Measurements from ENCODE around the gene KCTD10.
"Not testable (repeated sequence)": the region's sequence is repeated elsewhere in the genome, so short reads cannot be mapped to it uniquely, and the experiment has no call there.

KCTD10 gene

DNA sequence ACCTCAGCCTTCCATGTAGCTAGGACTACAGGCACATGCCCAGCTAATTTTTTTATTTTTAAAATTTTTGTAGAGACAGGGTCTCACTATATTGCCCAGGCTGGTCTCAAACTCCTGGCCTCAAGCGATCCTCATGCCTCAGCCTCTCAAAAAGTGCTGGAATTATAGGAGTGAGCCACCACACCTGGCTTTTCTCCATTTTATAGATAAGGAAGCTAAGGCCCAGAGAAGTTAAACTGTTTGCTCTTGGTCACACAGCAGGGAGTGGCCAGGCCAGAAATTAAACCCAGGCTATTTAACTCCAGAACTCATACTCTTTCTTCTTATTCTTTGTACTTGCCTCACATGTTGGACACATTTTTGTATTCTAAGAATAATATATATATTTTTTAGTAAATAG lies 16.8 kb upstream of the KCTD10 start:
- no peak for DNase-seq

DNA sequence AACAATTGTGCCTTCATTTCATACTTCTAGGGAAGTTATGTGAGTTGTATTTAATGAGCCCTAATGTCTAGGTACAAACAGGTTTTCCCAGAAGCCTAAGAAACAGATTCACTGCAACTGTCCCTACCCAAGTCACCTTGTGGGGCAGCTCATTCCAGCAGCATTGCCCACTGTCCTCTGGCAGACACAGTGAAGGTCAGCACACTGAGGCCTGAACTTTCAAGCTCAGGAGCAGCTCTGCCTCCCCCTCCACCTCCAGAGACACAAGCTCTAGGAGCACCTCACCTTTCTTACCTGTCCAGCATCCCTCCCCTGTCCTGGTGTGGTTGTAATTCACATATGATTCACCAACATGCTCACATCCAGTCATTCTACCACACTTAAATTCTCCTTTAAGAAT lies 16.0 kb upstream of the KCTD10 start:
- DNase-seq: no peak

DNA sequence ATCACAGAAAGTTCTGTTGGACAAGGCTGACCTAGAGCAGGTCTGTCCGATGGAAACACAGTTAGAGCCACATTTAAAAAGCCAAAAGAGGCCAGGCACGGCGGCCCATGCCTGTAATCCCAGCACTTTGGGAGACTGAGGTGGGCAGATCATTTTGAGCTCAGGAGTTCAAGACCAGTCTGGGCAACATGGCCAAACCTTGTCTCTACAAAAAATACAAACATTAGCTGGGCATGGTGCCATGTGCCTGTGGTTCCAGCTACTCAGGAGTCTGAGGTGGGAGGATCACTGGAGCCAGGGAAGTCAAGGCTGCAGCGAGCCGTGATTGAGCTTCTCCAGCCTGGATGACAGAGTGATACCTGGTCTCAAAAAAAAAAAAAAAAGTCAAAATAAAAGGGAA lies 15.3 kb upstream of the KCTD10 start:
- DNase-seq: no peak

DNA sequence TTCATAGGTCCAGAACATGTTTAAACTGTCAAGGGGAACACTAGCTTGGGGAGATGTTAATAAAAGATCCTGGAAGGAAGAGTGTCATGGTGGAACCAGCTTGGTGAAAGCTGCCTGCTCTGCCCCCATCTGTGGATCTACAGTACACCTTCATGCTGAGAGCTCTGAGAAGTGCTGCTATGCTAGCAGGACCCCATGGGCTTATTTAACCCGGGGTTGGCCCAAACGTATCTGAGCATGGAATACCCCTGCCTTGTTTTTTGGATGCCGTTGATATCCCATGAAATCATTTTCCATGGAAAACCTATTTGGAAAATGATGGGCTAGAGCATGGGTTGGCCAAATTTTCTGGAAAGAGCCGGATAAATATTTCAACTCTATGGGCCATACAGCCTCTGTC lies 14.6 kb upstream of the KCTD10 start:
- DNase-seq: no peak

DNA sequence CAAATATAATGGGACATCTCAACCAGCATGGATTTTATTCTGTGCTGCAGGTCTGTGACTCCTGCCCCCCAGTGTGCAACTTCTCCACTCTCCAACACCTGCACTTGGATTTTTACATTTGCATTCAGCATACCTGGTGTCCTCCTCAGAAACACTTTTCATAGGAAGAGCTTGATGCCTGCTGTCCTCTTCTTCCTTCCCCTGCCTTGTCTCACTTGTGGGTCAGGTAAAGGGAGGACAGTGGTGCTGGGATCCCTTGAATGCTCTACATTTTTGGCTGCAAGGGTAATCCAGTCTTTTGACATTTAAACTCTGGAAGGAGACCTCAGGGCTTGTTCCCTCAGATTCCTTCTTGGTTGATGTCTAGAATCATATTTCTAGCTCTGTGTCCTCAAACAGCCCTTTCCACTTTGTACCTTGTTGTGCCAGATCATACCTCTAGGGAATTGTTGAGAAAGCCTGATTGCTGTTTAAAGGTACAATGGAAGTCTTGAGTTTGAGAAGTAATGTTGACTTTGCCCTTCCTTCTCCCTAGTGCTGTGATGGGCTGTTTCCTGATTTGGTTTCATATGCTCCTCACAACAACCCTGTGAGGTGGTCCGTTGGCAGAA lies 13.0 kb upstream of the KCTD10 start:
- DNase-seq: no peak

DNA sequence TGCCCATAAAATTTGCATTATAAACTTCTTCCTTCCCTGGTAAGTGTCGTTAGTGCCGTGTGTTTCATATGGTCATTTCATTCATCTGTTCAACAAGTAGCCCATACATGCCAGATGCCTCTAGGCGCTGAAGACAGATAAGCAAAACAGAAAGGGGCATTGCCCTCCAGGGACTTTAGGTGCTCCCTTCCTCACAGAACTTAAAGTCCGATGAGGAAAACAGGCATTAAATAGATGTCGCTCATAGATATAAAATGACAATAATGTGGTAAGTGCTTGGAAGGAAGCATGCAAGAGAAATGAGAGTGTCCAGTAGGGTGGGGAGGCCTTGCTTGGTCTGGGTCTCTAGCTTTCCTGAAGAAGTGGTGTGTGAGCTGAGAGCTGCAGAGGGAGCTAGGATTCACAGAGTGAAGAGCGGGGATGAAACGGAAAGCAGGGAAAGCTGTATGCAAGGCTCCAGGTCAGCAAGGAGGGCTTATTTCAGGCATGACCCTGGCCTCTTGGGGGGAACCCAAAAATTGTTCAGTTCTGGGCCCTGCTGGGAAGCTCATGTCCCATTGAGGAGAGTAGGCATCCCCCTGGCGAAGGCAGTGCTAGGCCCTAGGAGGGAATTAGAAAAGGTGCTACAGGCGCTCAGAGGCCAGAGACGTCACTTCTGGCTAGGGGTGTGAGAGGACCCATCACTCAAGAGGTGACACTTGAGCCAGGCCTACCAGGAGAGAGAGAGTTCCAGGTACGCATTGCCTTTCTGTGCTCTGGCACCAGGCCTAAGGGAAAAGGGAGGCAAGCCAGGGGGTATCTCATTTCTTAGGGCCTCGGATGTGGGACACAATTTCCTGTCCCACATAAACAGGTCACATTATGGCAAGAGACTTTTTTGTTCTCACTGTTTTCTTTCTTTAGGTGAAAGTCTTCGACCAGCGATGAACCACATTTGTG lies 12.2 kb upstream of the KCTD10 start:
- no peak for DNase-seq

DNA sequence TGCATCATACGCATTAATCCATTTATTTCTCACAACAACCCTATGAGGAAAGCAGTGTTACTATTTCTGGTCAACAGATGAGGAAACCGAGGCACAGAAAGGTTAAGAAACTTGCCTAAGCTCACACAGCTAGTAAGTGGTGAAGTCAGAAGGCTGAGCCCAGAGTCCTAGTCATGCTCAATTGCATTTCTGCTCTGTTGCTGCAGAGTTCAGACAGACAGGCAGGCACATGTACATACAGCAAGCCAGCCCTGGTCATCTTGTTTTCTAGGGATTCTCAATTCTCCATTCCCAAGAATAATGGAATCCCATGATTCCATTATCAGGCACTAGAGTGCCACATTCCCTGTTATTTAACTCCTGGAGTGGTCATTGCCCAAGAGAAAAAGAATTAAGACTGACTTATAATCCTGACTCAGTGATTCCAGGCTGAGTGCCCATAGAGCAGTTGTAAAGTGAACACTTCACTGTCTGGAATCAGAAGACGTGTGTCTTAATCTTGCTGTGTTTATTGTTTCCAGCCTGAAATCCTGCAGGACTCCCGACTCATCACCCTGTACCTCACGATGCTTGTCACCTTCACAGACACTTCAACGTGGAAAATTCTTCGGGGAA lies 11.1 kb upstream of the KCTD10 start:
- DNase-seq: no peak

DNA sequence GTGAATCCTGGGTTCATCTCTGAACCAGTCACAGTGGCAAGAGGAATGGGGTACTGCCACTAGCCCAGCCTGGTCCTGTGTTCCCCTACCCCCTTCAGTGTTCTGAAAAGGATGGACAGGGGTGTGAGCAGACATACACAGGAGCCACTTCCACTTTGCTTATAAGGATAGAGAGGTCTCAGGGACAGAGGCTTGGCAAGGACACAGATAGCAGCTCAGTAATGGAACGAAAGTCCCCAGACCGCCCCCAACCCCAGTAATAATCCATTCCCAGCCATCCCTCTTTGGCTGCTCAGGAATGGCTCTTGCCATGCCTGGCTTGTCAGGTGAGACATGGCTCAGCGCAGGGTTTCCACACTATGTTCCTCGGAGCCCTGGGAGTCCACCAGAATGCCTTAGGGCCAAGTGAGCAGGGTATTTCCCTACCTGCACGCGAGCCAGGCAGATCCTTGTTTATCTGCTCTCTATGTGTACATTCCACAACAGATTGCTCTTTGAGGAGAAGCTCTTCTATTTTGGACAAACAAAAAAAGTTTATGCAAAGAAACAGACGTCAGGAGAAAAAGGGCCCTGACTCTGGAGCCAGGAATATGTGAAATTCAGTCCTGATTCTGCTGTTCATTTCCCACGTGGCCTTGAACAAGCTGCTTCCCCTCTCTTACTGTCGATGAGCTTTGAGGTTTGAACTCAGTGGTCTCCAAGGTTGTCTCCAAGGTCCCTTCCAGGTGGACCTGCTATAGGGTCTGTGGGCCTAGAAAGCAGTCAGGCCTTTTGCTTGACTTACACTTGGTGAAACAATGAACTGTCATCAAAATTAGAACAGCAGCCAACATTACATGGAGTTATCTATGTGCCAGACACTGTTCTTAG lies 10.3 kb upstream of the KCTD10 start:
- DNase-seq: no peak

DNA sequence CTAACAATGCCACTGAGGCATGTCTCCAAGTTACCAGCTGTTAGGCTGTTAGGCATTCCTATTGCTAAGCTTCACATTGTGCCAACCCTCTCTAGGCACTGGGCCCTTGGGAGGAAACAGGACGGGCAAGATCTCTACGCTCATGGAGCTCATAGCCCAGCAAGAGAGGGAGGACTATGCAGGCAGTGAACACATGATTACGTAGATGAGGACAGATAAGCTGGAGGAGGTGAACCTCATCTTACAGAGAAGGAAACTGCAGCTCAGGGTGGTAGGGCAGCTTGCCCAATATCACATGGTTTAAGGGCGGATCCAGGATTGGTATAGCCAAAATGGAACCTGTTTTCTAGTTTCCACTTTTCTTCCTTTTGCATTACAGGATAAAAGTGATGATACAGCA lies 8.1 kb upstream of the KCTD10 start:
- no peak for DNase-seq

DNA sequence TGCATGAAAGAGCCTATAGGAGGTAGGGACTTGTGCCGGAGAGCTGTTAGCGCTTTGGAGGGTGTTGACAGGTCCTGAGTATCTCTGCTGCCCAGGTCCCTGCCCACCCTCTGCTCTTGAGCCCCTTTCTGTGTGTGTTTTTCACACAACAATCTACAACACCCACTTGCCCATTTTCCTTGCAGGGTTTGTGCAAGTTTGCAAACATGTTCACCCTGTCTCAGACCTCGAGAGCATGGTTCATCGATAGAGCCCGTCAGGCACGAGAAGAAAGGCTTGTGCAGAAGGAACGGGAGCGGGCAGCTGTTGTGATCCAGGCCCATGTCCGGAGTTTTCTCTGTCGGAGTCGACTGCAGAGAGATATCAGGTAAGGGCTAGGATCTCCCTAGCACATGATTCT lies 6.2 kb upstream of the KCTD10 start:
- DNase-seq: no peak

DNA sequence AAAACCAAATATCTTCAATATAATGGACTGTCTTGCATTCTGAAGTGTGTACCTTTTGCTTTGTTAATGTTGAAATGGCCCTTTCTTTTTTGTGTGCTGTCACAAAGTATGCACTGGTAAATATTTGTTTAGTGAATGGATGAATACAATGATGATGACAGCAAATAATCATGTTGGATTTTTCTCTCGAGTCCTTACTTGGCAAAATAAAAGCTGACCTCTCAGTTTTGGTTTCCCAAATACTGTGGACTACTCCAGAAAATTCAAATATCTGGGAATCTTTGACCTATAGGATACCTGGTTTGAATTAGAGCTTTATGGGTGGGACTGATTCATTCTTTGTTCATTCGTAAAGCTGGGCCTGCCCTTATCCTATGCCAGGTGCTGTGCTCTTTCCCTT lies 5.8 kb upstream of the KCTD10 start:
- DNase-seq: no peak

DNA sequence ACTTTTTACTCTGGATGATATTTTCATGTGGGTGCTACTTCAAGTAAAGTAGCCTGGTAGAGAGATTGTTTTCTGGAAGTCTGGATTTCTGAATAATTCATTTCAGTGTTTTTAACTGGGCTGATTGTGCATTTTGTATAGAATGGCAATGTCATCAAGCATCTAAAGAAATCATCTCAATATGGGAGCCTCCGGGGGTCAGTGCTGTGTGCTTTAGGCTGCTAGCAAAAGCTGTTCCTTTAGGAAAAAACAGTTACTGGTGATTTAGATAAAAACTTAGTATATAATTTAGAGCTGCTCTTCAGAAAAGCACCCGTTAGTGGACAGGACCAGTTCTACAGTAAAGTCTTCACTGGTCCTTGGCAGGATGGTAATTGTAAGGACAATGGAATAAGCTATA lies 5.4 kb upstream of the KCTD10 start:
- no peak for DNase-seq

DNA sequence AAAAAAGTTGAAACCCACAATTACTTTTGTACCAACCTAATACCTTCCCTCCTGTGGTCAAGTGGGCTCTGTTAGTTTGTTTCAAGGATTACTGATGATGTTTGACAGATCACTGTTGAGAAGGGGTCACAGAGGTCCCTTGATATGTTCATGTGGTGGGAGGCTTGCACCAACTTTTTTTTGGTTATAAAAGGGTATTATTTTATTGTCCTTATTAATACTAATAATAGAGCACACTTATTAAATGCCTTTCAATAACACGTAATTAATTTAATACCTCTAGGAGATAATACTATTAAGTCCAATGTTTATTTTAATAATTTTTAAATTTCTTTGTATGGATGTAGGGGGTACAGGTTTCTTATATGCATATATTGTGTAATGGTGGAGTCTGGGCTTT lies 4.8 kb upstream of the KCTD10 start:
- DNase-seq: no peak

DNA sequence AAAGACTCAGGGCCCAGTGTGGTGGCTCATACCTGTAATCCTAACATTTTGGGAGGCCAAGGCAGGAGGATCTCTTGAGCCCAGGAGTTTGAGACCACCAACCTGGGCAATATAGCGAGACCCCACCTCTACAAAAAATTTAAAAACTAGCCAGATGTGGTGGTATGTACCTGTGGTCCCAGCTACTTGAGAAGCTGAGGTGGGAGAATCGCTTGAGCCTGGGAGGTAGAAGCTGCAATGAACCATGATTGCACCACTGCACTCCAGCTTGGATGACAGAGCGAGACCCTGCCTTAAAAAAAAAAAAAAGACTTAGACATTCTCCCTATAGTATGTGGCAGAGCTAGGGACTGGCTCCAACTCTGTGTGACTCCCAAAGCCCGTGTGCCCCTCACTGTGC lies 3.3 kb upstream of the KCTD10 start:
- no peak for DNase-seq

DNA sequence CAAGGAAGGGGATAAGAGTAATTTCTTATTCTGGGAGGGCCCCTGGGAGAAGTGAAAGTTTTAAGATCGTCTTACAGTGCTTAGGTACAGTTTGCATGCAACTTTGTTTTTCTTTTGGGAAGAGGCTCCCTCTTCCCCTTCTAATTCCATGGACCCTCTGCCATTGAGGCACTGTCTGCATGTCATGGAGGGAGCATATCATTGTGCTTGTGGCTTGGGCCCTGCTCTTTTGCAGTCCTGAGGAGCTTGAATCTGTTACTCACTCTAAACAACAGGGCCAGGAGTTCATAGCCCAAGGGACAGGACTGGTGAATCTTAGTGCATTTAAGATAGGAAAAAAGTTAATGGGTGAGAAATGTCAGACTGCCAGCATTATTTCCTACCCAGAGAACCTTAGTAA lies 2.7 kb upstream of the KCTD10 start:
- no peak for DNase-seq

DNA sequence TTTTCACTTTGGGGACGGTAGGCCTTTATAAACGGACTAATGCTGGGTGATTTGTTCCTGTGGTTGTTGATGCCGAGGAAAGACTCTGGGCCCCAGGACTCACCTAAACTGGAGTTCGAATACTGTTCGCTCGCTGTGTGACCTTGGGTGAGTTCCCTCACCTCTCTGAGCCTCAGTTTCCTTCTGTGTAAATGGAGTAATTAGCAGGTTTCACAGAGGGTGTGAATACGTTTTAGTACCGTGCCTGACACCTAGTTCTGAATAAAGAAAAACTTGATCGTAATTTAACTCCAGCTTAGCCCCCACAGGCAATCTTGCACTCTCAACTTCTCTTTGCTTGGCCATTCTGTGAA lies 839 bp upstream of the KCTD10 start:
- no peak for DNase-seq

DNA sequence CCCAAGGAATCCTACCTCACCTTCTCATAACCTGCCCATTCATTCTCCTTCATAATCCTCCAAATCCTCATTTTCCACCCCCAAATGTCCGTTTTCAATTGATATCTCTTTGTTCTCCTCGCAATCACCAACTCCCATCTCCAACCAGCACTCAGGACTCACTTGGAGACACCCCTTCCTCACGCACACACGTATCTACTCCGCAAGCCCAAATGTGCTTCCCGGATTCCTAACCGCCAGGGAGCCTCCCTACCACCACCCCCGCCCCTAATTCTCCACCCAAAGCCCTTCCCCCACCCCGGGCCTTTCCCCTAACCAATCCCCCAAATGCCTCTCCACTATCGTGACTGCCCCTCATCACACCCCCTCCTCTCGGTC lies 304 bp downstream of the KCTD10 start:
- no peak for DNase-seq

DNA sequence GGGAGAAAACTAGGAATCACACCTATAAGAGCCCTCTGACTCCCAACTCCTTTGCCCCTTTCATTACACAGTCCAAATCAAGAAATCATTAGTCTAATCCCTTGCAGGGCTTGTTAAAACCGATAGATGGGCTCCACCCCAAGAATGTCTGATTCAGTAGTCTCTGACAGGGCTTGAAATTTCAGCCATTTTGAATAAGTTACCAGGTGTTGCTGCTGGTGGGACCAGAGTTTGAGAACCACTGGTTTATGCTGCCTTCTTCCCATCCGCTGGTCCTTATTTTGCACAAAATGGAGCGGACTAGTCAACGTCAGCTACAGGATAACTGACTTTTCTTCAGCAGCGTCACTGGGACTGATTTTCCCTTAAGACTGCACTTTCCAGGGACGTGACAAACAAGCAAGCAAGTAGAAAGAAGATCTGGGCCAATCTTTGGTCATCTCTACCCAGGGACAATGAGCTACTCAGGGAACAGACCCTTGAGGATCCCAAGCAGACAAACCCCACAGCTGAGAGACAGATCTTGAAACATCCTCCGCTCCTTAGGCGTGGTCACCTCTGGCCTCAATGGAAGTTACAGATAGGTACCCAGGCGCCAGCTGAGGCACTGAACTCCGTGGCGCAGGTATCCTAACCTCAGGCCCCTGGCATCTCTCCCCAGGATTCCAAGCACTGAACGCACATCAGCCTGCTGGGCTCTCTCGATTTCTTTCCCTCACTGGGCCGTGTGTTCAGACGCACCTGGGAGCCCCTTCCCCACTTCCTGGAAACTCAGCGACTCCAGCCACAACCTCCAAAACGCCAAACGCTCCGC lies 900 bp downstream of the KCTD10 start:
- no peak for DNase-seq

DNA sequence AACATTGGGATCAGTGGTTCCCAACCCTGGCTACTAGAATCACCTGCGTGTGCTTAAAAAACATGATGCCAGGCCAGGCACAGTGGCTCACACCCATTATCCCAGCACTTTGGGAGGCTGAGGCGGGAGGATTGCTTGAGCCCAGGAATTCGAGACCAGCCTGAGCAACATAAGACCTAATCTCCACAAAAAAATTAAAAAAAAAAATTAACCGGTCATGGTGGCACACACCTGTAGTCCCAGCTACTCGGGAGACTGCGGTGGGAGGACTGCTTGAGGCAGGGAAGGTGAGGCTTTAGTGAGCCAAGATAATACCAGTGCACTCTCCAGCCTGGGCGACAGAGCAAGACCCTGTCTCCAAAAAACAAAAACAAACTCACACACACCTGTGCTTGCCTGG lies 2.0 kb downstream of the KCTD10 start:
- no peak for DNase-seq

DNA sequence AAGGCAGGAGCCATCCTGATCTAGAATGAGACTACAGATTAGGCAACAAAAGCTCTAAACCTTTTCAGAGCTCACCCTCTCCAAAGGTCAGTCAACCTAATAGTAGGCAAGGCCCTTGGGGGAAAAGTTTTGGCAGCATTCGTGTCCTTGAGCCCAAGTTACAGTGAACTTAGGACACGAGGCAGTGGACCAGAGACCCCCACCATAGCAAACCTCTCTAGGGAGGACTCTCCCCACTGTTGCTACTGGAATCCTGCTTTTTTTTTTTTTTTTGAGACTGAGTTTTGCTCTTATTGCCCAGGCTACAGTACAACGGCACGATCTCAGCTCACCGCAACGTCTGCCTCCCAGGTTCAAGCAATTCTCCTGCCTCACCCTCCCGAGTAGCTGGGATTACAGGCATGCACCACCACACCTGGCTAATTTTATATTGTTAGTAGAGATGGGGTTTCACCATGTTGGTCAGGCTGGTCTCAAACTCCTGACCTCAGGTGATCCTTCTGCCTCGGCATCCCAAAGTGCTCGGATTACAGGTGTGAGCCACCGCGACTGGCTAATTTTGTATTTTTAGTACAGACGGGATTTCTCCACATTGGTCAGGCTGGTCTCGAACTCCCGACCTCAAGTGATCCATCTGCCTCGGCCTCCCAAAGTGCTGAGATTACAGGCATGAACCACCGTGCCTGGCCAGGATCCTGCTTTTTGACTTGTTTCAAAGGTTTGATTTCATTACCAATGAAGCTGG lies 3.4 kb downstream of the KCTD10 start:
- DNase-seq: not testable (repeated sequence)

DNA sequence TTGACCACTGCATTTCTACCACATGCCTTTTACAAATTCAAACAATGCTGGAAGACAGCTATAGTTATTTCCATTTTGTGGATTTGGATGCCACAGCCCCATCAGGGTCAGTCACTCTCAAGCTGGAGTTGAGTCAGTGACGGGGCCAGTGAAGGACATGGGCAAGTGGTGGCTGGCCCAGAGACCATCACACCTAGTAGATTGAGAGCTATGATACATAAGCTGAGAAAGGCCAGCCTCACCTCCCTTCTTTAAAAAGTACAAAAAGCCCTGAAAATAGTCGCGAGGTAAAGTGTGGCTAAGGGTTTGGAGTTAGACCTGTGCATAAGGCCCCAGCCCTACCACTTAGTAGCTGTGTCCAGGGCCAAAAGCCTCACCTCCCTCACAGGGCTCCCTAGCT lies 4.1 kb downstream of the KCTD10 start:
- DNase-seq: no peak

DNA sequence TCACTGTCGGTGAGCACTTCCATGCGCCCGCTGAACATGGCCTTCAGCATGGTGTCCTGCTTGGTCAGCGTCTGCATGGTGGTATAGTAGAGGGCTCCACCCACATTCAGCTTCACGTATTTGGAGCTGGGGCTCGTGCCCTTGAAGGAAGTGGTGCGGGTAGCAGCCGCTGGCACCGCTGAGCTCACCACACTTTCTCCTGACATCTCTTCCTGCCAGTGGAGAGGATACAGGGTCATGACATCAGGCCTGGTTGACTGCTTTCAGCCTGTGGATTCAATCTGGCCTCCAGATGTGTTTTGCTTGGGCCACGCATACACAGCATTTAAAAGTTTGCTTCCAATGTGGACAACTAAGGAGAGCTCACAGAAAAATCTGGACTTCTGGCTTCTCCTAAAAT lies 7.6 kb downstream of the KCTD10 start:
- DNase-seq: no peak
